Fibroblast of skin of back (primary cell): ENCODE data around the gene NUDT13.
"Not testable (repeated sequence)": the region's sequence is repeated elsewhere in the genome, so short reads cannot be mapped to it uniquely, and the experiment has no call there.

Experiments
- DNase-seq: peaks from one replicate; pipeline ENCODE4 v3.0.0-alpha.2; 2013

NUDT13 gene

GRCh38 chr10:73099141-73099540, 11.1 kb upstream of the NUDT13 start:
- no peak for DNase-seq

GRCh38 chr10:73106301-73106700, 4.0 kb upstream of the NUDT13 start:
- no peak for DNase-seq

DNA sequence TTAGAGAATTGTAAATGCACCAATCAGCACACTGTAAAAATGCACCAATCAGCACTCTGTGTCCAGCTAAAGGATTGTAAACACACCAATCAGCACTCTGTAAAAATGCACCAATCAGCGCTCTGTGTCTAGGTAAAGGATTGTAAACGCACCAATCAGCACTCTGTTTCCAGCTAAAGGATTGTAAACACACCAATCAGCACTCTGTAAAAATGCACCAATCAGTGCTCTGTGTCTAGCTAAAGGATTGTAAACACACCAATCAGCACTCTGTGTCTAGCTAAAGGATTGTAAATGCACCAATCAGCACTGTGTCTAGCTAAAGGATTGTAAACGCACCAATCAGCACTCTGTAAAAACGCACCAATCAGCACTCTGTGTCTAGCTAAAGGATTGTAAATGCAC, 1.0 kb upstream of the NUDT13 start:
- not testable (repeated sequence) for DNase-seq

GRCh38 chr10:73112032-73112431, 1.8 kb downstream of the NUDT13 start:
- DNase-seq, result not testable (repeated sequence)

DNA sequence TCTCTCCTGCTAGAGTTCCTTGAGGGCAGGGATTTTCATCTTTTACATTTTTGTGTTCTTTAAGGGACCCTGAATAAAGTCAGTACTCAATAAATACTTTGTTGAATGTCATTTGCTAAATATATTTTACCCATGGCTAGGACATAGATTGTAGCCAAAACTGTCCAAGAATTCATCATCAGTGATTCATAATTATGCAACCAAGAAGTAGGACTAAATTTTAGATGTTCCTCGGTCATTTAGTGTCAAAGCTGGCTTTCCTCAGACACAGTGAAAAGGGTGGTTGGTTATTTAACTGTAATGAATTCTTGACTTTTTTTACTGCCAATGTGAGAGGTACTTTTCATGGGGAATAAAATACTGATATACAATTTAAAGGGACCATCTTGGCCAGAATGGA, 3.3 kb downstream of the NUDT13 start:
- DNase-seq, result peak; percentile 40

- no peak for DNase-seq
These were observed 5.8 kb downstream of the NUDT13 start for GRCh38 chr10:73116017-73116416.

- DNase-seq, result peak; percentile 67
These were observed 7.9 kb downstream of the NUDT13 start for GRCh38 chr10:73117976-73118743.

GRCh38 chr10:73119457-73119856, 9.2 kb downstream of the NUDT13 start:
- no peak for DNase-seq

DNA sequence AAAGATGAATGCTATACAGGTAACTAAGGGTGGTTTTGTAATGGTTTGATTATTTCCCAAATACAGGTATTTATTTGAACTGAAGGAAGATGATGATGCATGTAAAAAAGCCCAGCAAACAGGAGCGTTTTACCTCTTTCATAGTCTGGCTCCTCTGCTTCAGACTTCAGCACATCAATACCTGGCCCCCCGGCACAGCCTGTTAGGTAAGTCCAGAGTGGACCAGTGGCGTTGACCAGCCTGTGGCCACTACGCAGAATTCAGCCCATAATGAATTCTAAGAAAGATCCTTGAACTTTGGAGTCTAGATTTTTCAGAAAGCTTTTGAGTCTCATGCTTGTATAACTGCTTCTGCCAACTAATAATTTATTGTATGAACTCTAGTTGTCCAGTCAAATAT, 9.7 kb downstream of the NUDT13 start:
- DNase-seq, result no peak

DNA sequence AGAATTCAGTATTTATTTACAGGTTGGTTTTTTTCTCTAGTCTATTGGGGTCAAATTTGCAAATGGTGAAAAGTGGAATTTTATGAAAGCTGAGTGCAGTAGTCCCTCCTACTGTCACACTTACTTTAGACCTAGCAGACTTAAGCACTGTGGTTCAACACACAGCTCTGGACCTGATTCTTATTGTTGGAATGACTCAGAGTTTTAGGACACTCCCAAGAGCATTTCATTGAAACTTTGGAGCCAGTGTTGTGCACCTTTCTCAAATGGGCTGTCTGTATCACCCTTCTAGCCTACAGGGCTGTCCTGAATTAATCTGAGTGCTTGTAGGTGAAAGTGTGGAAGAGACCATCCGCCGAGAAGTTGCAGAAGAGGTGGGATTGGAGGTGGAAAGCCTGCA, 16.1 kb downstream of the NUDT13 start:
- peak; percentile 5 for DNase-seq

DNA sequence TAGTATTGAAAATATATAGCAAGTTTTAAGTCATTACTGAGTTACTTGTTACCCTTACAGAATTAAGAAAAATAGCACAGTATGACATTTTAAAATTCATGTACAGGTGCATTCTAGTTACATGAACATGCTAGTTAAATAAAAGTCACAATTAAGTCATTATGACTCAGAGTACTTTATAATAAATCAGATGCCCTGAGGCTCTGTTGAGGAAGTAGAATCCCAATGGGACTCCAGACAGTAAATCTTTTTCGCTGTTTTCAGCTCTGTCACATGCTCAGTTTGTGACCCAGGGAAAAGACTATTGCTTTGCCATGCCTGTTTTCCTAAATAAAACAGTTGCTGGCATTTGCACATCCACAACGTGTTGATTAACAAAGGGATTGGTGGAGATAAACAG, 21.0 kb downstream of the NUDT13 start:
- no peak for DNase-seq

DNA sequence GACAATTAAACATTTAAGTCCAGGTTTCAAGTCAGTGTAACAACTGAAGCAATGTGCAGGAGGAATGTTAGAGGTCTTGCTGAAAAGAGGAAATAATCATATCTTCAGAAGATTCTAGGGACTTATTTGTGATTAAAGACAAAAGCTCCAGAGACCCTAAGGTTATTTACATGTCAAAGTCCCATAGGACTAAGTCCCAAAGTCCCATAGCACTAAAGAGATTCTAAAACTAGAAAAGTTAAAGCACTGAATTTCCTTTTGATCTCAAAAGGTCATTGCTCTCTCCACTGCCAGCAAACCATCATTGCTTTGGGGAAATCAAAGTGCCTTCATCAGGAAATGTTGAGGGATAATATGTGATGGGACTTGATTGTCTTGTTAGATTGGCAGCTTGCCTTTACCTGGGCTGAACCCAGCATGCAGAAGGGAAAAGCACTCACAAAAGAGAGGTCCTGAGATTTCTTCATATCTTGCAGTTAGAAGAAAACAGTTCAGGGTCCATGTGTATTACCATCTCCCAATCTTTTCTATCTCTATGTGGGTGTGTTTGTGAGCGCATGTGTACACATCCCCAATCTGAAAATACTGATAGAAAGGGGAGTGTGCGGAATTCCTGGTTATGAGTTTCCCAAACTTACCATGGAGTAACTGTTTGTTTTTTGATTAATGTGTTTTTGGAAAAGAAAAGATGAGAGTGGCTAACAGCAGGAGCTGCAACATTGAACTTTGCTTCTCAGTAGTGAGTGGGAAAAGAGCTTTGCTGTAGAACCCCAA, 21.8 kb downstream of the NUDT13 start:
- DNase-seq, result no peak

DNA sequence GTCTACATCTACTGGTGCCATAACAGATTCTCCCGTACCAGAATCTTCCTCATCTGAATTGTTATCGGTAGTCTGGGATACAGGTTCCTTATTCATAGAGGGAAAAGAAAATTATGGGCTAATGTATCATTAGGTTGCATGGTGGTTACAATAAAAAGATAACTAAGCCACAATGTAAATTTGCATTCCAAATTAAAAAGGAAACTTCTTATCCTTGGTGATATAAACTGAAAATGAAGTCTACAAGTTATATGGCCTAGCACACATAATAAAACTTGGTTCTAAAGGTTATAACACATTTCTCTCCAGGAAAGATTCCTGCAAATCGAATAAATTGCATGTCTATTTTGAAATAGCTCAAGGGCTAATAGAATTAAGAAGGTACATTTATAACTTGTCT, 24.5 kb downstream of the NUDT13 start:
- DNase-seq, result no peak

GRCh38 chr10:73136627-73137026, 26.4 kb downstream of the NUDT13 start:
- no peak for DNase-seq

DNA sequence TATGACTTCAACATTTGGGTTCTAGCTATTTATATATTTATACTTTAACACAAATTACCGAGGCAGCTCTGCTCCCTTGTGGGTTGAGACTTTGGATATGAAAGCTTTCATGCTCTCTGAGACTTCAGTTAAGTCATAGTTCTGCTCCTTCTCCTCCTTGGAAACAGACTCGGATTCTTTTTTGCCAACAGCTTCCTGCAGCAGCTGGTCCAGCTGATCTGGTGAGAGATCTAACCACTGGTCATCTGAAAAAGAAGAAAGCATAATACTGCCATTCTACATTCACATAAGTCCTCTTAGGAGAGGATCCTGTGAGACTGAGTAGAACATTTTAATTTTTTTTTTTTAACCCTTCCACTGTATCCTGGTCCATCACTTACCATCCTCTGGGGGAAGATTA, 29.0 kb downstream of the NUDT13 start:
- DNase-seq, result no peak

DNA sequence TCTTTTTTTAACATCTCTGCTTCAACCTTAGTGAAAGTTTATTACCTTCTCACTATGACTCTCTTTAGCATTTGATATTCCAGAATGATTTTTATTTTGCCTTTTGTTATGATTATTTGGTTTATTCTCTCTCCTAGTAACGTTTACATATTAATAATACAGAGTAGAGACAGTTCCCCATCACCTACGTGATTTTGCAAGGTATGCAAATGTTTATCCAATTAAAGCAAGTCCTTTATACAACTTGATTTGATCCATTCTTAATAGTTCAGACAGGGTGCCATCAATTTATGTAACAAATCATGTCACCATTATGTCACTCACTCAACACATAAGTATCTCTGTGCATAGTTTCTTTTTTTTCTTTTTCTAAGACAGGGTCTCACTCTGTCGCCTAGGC, 31.3 kb downstream of the NUDT13 start:
- no peak for DNase-seq

- not testable (repeated sequence) for DNase-seq
These were observed 40.6 kb downstream of the NUDT13 start for GRCh38 chr10:73150633-73151413.

GRCh38 chr10:73152009-73152408, 41.8 kb downstream of the NUDT13 start:
- no peak for DNase-seq

DNA sequence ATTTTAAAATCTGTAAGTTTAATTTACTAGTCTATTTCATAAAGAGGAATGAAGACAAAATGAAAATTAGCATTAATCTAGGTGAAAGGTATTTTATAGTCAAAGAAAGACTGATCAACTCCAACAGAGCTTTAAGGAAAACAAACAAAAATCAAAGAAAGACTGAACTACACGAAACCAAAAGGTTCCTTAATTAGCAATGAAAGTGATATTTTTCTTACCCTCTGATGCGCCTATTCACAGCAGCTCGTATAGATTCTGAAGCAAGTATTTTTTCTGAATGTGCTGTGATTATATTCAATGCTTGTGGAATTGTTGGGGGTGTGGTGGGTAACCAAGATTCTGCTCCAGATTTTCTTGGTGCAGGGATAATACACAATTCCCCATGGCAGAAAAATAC, 45.8 kb downstream of the NUDT13 start:
- DNase-seq, result no peak

- peak; percentile 53 for DNase-seq
These were observed 48.9 kb downstream of the NUDT13 start for GRCh38 chr10:73159038-73159648.

GRCh38 chr10:73161079-73161478, 50.8 kb downstream of the NUDT13 start:
- no peak for DNase-seq

DNA sequence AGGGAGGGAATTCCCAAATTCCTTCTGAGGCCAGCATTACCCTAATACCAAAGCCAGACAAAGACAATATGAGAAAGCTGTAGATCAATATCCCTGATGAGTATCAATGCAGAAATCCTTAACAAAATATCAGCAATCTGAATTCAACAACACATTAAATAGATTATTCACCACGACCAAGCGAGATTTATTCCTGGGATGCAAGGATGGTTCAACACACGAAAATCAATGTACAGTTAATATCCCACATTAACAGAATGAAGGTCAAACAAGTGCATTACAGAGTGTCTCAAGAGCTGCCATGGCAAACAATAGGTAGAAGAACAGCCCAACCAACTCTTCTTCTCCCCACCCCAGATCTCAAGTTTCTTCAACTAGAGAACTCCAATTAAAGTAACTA, 51.4 kb downstream of the NUDT13 start:
- DNase-seq, result no peak

DNA sequence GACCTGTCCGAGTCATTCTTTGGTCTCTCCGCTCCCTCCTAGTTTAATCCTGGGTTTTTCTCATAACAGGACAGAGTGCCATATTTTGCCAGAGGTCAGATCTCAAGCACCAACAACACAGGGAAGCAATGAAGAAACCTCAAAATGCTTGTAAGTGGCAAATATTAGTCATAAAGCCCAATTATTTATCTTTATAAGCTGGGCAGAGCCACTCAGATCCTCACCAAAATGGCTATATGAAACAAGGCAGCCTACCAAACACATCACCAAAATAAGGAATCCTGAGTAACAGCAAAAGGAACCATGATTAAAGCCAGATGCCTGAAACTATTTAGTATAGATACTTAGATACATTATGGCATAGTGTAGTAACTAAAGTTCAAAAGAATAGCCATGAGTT, 52.8 kb downstream of the NUDT13 start:
- DNase-seq, result no peak
